ENCODE data around the gene SCN7A.
"Not testable (repeated sequence)": the region's sequence is repeated elsewhere in the genome, so short reads cannot be mapped to it uniquely, and the experiment has no call there.

SCN7A gene

DNA sequence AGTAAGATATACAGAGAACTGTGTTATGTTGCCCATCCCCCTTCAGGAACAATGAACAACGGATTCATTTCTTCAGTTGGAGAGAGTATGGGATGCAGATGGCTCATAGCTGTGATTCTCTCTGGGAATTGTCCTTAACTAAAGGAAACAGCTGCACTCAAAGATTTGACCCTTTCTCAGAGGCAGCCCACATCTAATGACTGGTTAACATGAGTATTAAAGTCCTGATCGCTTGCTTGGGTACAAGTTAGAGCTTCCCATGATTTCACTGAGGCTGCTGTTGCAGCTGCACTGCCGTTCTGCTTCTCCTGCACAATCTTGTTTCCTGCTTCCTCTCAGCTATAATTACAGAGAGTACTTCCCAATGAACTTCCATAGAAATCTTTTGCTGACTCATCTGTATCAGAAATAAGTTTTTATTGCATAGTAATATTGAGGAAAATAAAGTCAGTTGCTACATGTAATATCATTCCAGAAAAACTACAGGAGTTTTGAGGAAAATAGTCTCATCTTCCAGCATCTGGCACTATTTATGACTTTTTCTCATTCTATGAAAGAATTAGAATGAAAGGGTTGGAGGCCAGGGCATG is 105.5 kb downstream of the SCN7A start:
- no peak for DNase-seq

DNA sequence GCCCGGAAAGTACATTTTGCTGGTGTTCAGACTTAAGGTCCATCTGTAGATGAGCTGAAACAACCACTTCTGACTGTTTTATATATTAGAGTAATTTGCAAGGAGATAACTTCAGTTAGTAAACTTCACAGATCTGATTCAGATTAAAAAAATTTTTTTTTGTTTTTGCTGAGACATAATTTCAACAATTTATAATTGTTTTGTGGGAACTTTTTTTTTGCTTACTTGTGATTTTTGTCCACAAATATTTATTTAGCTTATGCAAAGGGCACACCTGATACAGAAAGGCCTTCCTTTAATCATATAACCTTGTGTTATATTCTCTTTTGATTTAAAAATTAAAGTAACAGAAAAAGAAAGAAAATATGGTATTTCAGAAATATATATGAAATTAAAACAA is 108.7 kb downstream of the SCN7A start:
- no peak for DNase-seq

DNA sequence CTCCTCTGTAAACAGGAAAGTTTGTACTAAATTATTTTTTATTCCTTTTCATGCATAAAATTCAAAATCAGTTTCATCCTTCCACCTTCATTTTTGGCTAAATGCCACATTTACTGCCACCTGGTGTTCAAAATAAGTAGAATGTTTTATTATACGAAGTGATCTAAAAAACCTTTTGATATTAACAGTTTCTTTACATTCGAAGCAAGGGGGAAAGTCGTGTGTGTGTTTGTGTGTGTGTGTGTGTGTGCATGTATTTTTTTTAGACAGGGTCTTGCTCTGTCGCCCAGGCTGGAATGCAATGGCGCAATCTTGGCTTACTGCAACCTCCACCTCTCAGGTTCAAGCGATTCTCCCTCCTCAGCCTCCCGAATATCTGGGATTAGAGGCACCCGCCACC is 109.3 kb downstream of the SCN7A start:
- no peak for DNase-seq

DNA sequence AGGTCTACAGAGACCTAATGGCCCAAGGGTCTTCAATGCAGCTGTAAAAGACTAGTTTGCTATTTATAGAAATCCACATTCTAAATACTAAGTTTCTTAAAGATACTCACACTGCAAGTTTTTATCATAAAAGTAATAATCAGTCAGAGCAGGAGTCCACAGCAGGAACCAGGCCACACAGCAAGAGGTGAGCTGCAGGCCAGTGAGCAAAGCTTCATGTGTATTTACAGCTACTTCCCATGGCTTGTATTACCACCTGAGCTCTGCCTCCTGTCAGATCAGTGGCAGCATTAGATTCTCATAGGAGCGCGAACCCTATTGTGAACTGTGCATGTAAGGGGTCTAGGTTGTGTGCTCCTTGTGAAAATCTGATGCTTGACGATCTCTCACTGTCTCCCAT is 111.6 kb downstream of the SCN7A start:
- no peak for DNase-seq

DNA sequence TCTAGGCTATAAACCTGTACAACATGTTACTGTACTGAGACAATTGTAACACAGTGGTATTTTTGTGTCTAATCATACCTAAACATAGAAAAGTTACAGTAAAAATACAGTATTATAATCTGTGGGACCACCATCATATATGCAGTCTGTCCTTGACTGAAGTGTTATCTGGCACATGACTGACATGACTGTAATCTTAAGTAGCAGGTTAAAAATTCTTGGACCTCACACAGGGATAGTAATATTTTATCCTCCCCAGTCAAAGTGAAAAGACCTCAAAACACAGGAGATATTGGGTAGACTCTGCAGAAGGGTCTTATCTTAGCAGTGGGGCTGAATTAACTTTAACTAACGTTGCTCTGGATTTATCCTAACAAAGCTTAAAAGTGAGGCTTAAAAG is 113.4 kb downstream of the SCN7A start:
- no peak for DNase-seq

DNA sequence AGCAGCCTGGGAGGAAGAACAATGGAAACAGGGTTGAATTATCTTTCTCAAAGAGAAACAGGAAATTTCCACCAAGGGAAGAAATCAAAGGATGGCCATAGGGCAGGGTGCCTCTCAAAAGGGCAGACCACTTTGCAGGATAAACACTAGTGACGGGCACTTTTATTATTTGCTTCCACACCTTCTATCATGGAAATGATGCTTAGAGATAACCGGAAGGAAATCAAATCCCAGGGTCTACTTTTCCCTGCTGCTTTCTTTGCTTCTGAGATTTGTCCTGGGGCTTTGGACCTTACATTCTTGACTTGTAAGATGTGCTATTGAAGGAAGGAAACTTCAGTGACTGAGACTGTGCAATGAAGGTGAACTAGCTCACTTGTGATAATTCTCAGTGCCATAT is 117.2 kb downstream of the SCN7A start:
- no peak for DNase-seq

DNA sequence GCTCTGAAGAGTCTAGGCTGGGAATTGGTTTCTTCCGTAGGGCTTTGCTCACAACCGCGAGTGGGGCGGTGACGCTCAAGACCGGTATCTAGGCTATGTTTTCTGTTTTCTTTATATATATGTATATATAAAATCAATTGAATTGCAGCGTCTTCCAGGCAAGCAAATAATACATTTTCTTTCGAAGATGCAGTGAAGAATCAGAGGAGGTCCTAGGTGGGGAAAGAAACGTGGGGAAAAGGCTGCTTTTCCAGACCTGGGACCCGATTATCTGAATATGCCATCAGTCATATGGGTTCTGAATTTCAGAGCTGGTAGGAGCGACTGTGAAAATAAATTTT is 117.6 kb downstream of the SCN7A start:
- DNase-seq, result no peak

DNA sequence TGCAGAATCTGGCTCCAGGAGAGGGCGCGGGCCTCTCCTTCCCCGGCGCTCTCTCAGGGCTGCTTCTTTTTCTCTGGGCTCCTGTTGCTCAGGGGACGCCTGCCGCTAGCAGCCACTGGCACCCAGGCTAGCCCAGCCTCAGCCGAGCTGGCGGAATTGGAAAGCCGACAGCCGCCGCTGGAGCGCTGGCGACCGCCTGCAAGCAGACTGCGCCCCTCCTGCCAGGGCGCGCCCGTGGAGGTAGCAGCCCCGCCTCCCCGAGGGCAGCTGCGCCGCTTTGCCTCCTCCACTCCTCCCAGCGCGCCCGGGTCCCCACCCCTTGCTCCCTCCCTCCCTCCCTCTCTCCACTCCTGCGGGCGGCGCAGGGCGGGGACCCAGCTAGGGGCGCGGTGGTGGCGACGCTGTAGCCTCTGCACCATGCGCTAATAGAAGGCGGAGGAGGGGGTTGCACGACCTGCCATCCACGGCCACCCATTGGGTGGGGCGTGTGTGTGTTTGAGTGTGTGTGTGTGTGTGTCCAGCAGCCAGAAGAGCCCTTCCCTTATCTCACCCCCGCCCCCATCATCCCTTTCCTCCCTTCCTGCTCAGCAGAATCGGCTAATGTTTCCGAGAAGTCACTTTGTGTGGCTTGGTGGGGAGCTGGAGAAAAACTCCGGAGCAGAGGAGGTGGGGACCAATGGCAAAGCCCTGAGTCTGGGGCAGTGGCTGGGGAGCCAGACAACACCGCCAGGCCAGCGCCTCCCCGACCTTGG is 118.1 kb downstream of the SCN7A start, which contains the start of gene SCN9A:
Gene SCN9A (minus strand): TSS at position 209 of the 752 bp plus-strand sequence. CDS start 64,188 bp downstream, outside the sequence.
- peak; percentile 18 for DNase-seq

DNA sequence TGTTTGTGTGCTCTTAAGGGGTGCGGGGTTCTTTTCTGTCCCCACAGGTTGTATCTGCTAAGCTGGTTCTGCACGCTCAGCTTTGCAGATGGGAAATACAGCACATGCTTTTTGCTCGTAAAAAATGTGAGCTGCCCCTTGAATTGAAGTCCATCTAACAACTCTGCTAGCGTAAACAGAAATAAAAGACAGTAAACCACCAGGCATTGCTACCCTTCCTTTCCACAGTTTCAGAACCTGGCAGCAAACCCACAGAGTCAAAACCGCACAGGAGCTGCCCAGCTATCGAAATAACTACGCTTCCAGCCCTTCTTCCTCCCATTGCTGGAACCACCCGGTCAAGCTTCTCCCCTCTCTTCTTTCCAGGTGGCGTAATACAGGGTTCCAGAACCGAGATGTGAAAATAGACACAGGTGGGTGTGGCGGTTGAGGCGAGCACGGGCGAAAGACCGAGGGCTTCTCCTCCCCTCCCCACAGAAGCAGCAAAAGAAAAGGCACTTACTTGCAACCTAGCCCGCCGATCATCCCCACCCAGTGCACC is 118.8 kb downstream of the SCN7A start:
- DNase-seq, result no peak

DNA sequence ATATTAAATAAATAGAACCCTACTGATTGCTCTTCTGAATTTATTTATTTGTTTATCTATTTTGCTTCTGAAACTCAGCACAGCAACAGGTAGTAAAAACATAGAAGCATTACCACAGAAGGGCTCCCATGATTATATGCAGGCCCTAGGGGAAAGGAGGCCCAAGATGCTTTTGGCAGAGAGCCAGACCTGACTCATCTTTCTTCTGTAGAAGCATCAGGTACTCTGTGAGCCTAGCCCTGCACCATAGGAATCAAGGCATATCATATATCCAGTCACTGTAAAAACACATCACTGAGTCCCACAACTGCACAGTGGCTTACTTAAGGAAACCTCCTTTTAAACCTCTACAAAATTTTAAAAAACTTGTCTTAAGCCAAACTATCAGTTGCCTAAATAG is 120.1 kb downstream of the SCN7A start:
- no peak for DNase-seq

DNA sequence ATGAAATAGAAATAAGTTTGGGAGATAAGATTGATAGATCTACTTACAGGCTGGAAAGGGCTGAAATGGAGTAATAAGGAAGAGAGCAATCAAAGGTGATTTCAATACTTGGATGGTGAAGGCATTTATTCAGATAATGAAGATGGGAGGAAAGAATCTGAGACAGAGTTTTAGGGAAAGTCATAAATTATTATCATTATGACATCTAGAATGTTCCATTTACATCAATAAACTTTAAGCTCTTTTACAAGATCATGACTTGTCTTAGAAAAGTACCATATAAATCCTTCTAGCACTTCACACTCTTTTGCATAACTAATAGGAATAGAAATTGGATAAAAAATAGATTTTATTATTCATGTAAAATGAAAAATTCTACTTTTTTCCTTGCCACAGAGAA is 120.5 kb downstream of the SCN7A start:
- no peak for DNase-seq

DNA sequence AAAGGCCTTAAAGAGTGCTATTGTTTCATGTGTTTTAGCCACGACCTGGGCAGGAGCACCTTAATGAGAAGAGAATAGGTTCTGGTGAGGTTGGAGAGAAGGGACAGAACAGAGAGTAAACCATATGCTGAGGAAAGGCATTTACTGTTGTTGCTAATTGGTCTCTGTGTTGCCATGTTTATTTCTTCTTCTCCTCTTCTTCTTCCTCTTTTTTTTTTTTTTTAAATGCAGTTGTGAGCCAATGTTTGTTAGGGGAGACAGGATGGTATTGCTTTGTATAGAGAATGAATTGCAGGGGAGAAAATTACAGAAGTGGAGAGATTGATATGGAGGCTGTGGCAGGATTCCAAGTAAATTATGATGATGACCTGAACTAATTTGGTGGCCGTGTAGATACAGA is 120.9 kb downstream of the SCN7A start:
- DNase-seq, result no peak

DNA sequence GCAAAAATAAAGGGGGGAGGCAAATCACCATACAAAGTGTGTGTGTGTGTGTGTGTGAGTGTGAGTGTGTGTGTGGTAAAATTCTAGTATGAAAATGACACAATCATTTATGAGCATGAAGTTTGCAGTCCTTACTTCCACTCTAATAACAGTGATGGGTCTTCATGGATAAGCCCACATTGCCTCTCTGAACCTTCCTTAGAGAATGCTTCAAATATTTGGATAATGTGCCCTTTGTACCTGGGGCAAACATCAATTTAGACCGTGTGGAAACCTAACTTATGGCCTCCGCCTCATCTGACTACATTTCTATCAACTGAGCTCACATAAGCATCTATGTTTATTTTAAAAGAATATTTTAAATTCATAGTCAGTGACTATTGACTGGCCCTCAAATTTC is 122.0 kb downstream of the SCN7A start:
- no peak for DNase-seq

DNA sequence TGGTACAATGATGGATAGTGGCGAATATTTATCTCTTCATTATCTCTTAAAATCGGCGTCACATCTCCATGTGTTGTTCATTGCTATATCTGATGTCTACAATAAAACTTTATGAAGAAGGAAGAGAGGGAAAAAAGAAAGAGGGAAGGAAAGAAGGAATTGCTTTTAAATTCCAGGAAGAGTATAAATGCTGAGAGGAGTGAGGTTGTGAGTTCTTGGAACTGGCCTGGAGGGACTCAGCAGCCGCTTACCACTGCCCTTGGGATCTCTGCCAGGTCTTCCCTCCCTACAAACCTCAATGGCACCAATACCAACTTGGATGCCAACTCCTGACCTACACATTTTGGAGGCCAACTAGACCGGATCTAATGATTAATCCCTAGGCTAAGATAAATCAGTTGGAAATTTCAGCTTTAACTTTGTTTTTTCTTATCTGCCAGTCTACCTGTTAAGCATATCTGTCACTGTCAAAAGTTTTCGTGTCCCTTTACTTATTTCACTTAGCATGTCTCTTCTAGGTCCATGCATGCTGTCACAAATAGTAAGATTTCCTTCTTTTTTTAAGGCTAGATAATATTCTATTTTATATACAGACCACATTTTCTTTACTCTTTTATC is 128.1 kb downstream of the SCN7A start:
- no peak for DNase-seq

DNA sequence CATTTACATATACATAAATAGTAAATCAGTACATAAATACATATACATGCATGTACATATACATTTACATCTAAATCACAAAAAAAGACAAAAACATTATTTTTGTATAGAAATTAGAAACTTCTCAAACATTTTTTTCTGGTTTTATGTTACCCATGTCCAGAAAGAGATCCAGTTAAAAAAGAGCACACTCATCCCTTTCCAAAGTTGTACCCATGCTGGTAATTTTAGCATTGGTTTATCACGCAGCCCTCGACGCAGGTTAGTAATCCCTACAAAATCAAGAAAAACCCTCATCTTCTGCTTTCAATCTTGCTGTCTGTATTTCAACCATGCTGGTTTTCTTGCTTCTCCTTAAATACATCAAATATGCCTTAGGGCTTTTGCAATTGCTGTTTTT is 128.8 kb downstream of the SCN7A start:
- DNase-seq, result no peak

DNA sequence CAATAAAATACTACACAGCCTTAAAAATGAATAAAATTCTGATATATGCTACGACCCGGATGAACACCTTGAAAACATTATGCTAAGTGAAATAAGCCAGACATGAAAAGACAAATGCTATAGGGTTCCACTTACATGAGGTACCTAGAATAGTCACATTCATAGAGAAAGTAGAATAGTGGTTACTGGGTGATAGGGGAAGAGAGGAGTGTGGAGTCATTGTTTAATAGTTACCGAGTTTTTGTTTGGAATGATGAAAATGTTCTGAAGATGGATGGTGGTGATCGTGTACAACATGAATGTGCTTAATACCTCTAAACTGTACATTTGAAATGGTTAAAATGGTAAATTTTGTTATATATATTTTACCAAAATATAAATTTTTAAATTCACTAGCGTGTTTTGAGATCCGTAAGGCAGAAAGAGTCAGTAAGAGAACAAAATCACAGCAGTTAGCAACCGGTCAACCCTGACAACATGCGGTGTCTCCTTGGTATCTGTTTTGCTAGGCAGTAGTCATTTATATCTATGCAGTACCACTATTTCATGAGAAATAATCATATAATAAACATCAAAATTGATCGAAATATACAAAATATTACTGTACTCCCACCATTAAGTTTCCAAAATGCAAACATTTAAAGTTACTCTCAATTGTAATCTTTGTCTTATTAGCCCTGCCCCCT is 129.4 kb downstream of the SCN7A start:
- DNase-seq, result no peak

DNA sequence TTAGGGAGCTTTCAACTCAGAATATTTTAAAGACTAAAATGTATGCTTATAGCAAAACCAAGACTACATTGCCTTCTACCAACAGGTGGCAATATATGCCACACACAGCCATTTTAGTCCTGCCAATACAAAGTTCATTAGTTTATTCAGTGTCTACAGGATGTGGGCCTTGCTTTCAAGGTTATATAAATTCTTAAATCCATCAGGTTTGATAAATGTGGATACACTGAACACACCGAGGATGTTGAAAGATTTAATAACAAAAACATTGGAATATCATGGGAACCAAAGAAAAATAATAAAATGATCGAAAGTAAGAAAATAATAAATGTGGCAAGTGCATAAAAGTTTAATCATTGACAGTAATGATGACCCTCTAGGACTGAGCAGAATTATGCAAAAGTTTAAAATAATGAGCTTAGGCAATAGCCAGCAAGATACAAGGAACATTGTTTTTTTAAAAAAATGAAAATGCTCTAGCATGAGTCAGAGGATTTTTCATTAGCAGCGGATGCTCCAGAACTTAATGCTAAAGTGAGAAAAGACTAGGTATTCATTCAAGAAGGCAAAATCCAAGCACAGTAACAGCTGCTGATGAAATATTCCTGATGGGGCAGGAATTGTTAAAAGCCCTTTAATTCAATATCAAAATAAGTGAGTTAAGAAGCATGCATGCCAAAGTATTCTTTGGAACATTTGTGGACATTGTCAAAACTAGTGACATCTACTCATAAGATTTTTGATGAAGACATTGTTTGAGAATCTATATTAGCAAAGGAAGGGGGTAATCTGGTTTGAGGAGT is 132.5 kb downstream of the SCN7A start:
- DNase-seq, result no peak

DNA sequence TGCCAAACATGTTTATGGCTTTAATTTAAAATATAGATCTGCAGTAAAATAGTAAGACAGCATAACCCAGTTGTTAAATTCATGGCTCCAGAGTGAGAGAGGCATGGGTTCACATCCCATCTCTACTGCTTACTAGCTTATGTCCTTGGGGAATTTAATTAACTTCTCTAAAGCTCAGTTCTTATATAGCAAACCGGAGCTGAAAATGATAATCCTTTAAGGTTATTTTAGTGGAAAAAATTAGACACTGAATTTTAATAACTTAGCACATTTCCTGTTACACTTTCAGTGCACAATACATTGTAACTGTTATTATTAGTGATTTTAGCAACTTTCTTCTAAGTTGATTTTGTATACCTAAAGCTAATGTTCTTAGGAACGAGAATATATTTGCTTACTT is 133.1 kb downstream of the SCN7A start:
- no peak for DNase-seq

DNA sequence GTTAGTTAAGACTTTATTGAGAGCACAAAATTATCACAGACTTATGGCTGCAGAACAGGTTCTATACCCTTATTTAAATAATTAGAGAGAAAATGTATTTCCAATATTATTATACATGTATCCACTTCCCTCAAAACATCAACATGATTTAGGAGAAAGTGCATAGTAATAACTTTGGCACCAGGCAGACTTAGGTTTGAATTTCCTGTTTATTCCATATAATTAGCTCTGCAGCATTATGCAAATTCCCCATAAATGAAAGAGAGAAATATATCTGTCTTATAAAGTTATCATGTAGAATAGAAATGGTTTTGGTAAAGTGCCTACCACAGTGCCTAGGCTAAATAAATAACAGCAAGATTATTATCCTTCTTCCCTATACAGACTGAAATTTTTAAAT is 133.6 kb downstream of the SCN7A start:
- DNase-seq, result no peak

DNA sequence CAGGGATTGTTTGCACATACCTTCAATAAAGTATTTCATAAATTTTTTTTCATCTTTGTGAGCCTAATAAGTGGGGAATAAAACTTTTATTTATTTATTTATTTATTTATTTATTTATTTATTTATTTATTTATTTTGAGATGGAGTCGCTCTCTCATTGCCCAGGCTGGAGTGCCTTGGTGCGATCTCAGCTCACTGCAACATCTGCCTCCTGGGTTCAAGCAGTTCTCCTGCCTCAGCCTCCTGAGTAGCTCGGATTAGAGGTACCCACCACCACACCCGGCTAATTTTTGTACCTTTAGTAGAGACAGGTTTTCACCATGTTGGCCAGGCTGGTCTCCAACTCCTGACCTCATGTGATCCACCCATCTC is 136.1 kb downstream of the SCN7A start:
- not testable (repeated sequence) for DNase-seq

DNA sequence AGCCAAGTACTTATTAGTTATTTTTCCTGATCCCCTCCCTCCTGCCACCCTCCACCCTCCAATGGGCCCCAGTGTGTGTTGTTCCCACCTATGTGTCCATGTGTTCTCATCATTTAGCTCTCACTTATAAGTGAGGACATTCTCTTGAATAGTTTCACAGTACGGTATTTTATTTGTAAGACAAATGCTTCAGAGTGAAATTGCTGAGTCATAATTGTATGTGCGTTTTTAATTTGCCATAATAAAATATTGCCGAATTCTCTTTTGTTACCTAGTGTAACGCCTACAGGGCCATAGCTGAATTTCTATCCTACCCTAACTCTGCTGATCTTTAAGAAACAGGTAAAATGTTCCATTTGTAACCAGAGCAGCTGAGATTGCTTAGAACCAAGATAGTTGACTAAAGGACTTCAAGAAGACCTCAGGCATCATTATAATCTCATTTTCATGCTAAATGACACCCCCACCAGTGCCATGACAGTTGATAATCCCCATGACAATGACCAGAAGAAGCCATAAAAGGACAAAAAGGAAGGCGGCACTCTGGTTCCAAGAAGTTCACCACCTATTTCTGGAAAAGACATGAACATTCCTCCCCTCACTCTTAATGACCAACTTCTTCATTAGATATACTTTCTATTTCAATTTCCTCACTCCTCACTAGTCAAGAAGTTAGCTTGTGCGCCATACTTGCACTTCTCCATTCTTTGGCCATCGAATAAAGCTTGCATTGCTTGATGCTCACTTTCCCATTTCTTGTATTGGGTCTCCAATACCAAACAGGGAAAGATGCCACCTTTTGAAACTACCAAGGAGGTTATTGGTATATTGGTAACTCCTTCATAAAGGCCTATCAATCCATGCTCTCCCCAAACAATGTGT is 136.7 kb downstream of the SCN7A start:
- no peak for DNase-seq
